K562 (cell line): ENCODE data around the gene EFCAB8. TPM values are rescaled to one million over a fixed set of nuclear protein-coding genes. Genes with fewer than 3 reads are reported as not detected.

Source experiments
- ARID2 ChIP-seq: fragments of 450-650 bp; IDR thresholded peaks from 2 replicates; pipeline ENCODE4 v1.6.1; 2017; ENCODE audit warnings: antibody characterized with exemption, mild to moderate bottlenecking
- BCOR ChIP-seq: fragments of 450-650 bp; IDR thresholded peaks from 2 replicates; pipeline ENCODE4 v1.6.1; 2016
- CBFB ChIP-seq: sonication (generic); formaldehyde crosslinking; IDR thresholded peaks from 2 replicates; pipeline ENCODE4 v1.4.0; 2020; ENCODE audit warnings: mild to moderate bottlenecking, missing genetic modification reagents
- CBX1 ChIP-seq: sonication (generic); IDR thresholded peaks from 2 replicates; pipeline ENCODE4 v1.6.1; 2016; ENCODE audit warnings: antibody characterized with exemption, low read depth, mild to moderate bottlenecking
- CREB1 ChIP-seq, 2 experiments: sonication (generic) in 1 of 2; formaldehyde crosslinking in 1 of 2; IDR thresholded peaks; 2 replicates each; pipeline versions ENCODE4 v1.6.1 to v1.8.0; 2012 to 2022; ENCODE audit warnings: inconsistent platforms in 1 of 2, mild to moderate bottlenecking in 1 of 2, missing genetic modification reagents in 1 of 2, moderate library complexity in 1 of 2
- CREB5 ChIP-seq: fragments of 250-450 bp; sonication (Bioruptor Pico); IDR thresholded peaks from 2 replicates; pipeline ENCODE4 v1.5.0; 2020; ENCODE audit warnings: mild to moderate bottlenecking
- EGR1 ChIP-seq: fragments of 450-650 bp; conservative IDR thresholded peaks from 2 replicates; pipeline ENCODE4 v1.6.1; 2017; ENCODE audit warnings: mild to moderate bottlenecking
- EP400 ChIP-seq: fragments of 450-650 bp; IDR thresholded peaks from 2 replicates; pipeline ENCODE4 v1.6.1; 2017; ENCODE audit warnings: antibody characterized with exemption, mild to moderate bottlenecking, moderate library complexity
- FOXA1 ChIP-seq: fragments of 450-650 bp; IDR thresholded peaks from 2 replicates; pipeline ENCODE4 v1.6.1; 2016; ENCODE audit warnings: mild to moderate bottlenecking, borderline replicate concordance
- HLTF ChIP-seq: fragments of 450-650 bp; IDR thresholded peaks from 2 replicates; pipeline ENCODE4 v1.6.1; 2016
- MAFF ChIP-seq: IDR thresholded peaks from 2 replicates; pipeline ENCODE4 v1.6.1; 2012; ENCODE audit warnings: low read length, improper control_type of control experiment
- MAZ ChIP-seq, 2 experiments: fragments of 450-650 bp in 1 of 2; sonication (generic) in 1 of 2; formaldehyde crosslinking; IDR thresholded peaks in 1 of 2; conservative IDR thresholded peaks in 1 of 2; 2 replicates each; pipeline versions ENCODE4 v1.4.0 to v1.5.0; 2020; ENCODE audit warnings: mild to moderate bottlenecking in 1 of 2, missing genetic modification reagents in 1 of 2
- MCM3 ChIP-seq: fragments of 450-650 bp; IDR thresholded peaks from 2 replicates; pipeline ENCODE4 v1.6.1; 2016
- MXI1 ChIP-seq: IDR thresholded peaks from 2 replicates; pipeline ENCODE4 v1.6.1; 2011; ENCODE audit warnings: low read depth, mild to moderate bottlenecking, improper control_type of control experiment, low read length
- NFE2L1 ChIP-seq: fragments of 450-650 bp; IDR thresholded peaks from 2 replicates; pipeline ENCODE4 v1.6.1; 2016; ENCODE audit warnings: missing genetic modification characterization, low read depth, mild to moderate bottlenecking, missing compliant biosample characterization, moderate library complexity, borderline replicate concordance
- NFYB ChIP-seq: IDR thresholded peaks from 2 replicates; pipeline ENCODE4 v1.6.1; 2011; ENCODE audit warnings: mild to moderate bottlenecking, moderate library complexity; ENCODE audit not compliant: insufficient read length; ENCODE audit errors: extremely low read depth
- NR4A1 ChIP-seq, 2 experiments: fragments of 250-450 bp in 1 of 2; fragments of 450-650 bp in 1 of 2; sonication (Bioruptor Pico) in 1 of 2; IDR thresholded peaks; 2 replicates each; pipeline versions ENCODE4 v1.4.0 to v1.6.1; 2016 to 2020; ENCODE audit warnings: mild to moderate bottlenecking in 2 of 2, missing compliant biosample characterization in 1 of 2, missing genetic modification characterization in 1 of 2, moderate library complexity in 1 of 2
- PHTF2 ChIP-seq: fragments of 250-450 bp; sonication (Bioruptor Pico); IDR thresholded peaks from 2 replicates; pipeline ENCODE4 v1.5.0; 2021; ENCODE audit warnings: mild to moderate bottlenecking
- THRAP3 ChIP-seq: fragments of 450-650 bp; IDR thresholded peaks from 2 replicates; pipeline ENCODE4 v1.6.1; 2016; ENCODE audit warnings: mild to moderate bottlenecking, inconsistent platforms, borderline replicate concordance
- TRIM24 ChIP-seq, 2 experiments: fragments of 450-650 bp; IDR thresholded peaks; 2 replicates each; pipeline ENCODE4 v1.6.1; 2016
- XRCC3 ChIP-seq: fragments of 450-650 bp; IDR thresholded peaks from 2 replicates; pipeline ENCODE4 v1.6.1; 2017; ENCODE audit warnings: mild to moderate bottlenecking, moderate library complexity
- ZBTB7A ChIP-seq: IDR thresholded peaks from 2 replicates; pipeline ENCODE4 v1.6.1; 2011; ENCODE audit warnings: low read depth, mild to moderate bottlenecking, low read length, moderate library complexity, borderline replicate concordance; ENCODE audit not compliant: control insufficient read depth
- ZNF133 ChIP-seq: fragments of 250-450 bp; sonication (Bioruptor Pico); IDR thresholded peaks from 2 replicates; pipeline ENCODE4 v1.4.0; 2020; ENCODE audit warnings: mild to moderate bottlenecking
- ZNF174 ChIP-seq: fragments of 250-450 bp; sonication (Bioruptor Pico); IDR thresholded peaks from 2 replicates; pipeline ENCODE4 v1.4.0; 2020; ENCODE audit warnings: mild to moderate bottlenecking
- ZNF584 ChIP-seq: fragments of 200-800 bp; sonication (Bioruptor generic); IDR thresholded peaks from 2 replicates; pipeline ENCODE4 v1.6.1; 2016; ENCODE audit warnings: low read depth, mild to moderate bottlenecking, missing genetic modification characterization, missing compliant biosample characterization
- ZNF586 ChIP-seq: fragments of 450-650 bp; formaldehyde crosslinking; conservative IDR thresholded peaks from 2 replicates; pipeline ENCODE4 v1.4.0; 2020; ENCODE audit warnings: mild to moderate bottlenecking, moderate library complexity
- ZNF75A ChIP-seq: fragments of 450-650 bp; formaldehyde crosslinking; IDR thresholded peaks from 2 replicates; pipeline ENCODE4 v1.4.0; 2020; ENCODE audit warnings: mild to moderate bottlenecking
- polyA plus RNA-seq, 8 experiments: library from polyadenylated mRNA; depleted of rRNA in 4 of 8; stranded (reverse) in 5 of 8; unstranded in 3 of 8; fragments of >200 nt; fragmentation: Nextera tagmentation in 2 of 8; fragmentation: Illumina TruSeq in 1 of 8; extraction: Ambion mirVana in 2 of 8; extraction: Trizol in 1 of 8; gene quantifications; 2 replicates each; pipeline versions ENCODE4 v1.2.1 to v1.2.3, GENCODE V29; 2011 to 2014; ENCODE audit warnings: inconsistent platforms in 1 of 8, missing spikeins in 1 of 8
- total RNA-seq, 7 experiments: library from RNA; depleted of rRNA in 6 of 7; stranded (reverse); fragments of >200 nt in 6 of 7; fragmentation: Illumina TruSeq in 2 of 7; extraction: Trizol in 2 of 7; gene quantifications; 2 replicates each; pipeline versions ENCODE4 v1.2.1 to v1.2.3, GENCODE V29; 2011 to 2021; ENCODE audit warnings: low replicate concordance in 1 of 7
- TF ChIP-seq, protein P1 (sequence below): sonication (generic); IDR thresholded peaks from 2 replicates; pipeline ENCODE4 v1.6.1; 2016

EFCAB8 gene
- total and polyA plus RNA-seq, 9 of the 15 experiments (the other 6 are each of a cell fraction or from before 2014, with no cell fraction given) = 0.03 to 0.18 (median 0.11) TPM; not detected in 6

GRCh38 chr20:32819992-32820697, 38.6 kb upstream of the EFCAB8 start (continued):
- TF ChIP-seq NR4A1 (CRISPR knock-in tag; IDR thresholded peaks at IDR 0.05) (0 out of 2 replicates have a peak, but pooled peaks have one; percentile 42), NR4A1 (tag; IDR thresholded peaks at IDR 0.05) (no peak), FOXA1 (no peak), EGR1 (peak; percentile 60; the same call in 1 of the 2 replicates), ZNF174 (CRISPR knock-in tag) (no peak), NFE2L1 (tag) (no peak), MAFF (no peak), ZBTB7A (peak; percentile 95), ZNF133 (CRISPR knock-in tag) (no peak), MAZ (CRISPR knock-in tag; conservative IDR thresholded peaks at IDR 0.05 in 1 of 2, IDR thresholded peaks at IDR 0.05 in 1 of 2) (peak; percentile 33 to 70; a peak in 2 of 4 replicates), PHTF2 (no peak), ZNF584 (CRISPR knock-in tag) (no peak), ZNF75A (CRISPR knock-in tag) (no peak), TRIM24 (IDR thresholded peaks at IDR 0.05) (no peak), NFYB (no peak), THRAP3 (no peak), BCOR (peak; percentile 63; the same call in 1 of the 2 replicates), MXI1 (no peak), ZNF586 (no peak), CREB1 (IDR thresholded peaks at IDR 0.05) (peak; percentile 63), CREB1 (CRISPR knock-in tag; IDR thresholded peaks at IDR 0.05) (peak; percentile 53), HLTF (no peak), MCM3 (no peak), XRCC3 (no peak), CBX1 (no peak), ARID2 (no peak), EP400 (peak; percentile 65; the same call in 1 of the 2 replicates), CREB5 (no peak), CBFB (0 out of 2 replicates have a peak, but pooled peaks have one; percentile 25)
- TF ChIP-seq, protein P1, sequence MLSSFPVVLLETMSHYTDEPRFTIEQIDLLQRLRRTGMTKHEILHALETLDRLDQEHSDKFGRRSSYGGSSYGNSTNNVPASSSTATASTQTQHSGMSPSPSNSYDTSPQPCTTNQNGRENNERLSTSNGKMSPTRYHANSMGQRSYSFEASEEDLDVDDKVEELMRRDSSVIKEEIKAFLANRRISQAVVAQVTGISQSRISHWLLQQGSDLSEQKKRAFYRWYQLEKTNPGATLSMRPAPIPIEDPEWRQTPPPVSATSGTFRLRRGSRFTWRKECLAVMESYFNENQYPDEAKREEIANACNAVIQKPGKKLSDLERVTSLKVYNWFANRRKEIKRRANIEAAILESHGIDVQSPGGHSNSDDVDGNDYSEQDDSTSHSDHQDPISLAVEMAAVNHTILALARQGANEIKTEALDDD = no peak
